ENCODE measurements around the gene EMID1.

The EMID1 gene

GRCh38 chr22:29183971-29184848, 21.5 kb upstream of the EMID1 start:
- Histone ChIP-seq H3K9ac (no peak overlapping the region), H3K27ac (no peak overlapping the region), H3K36me3 (ENCODE audit: control insufficient read depth, insufficient read depth, low read length) (no peaks in the 10 kb centered on the region), H3K9me3 (ENCODE audit: control insufficient read depth, low read length) (no peaks in the 10 kb centered on the region), H3K4me1 (no peaks in the 10 kb centered on the region), H3K4me3 (ENCODE audit: low read depth, low read length) (no peak overlapping the region), H3K27me3 (ENCODE audit: control insufficient read depth, insufficient read depth, low read length) (no peaks in the 10 kb centered on the region), H3K79me2 (no peaks in the 10 kb centered on the region), H2AFZ (no peak overlapping the region), H3K4me2 (ENCODE audit: low read length) (no peak overlapping the region)
- no peak for TF ChIP-seq CTCF (IDR thresholded peaks at IDR 0.05)

- no peak overlapping the region for H3K27ac ChIP-seq
- H2AFZ ChIP-seq = no peak overlapping the region
- H3K4me3 ChIP-seq (ENCODE audit: low read depth, low read length) = no peak overlapping the region
- no peaks in the 10 kb centered on the region for H3K4me1 ChIP-seq
- H3K27me3 ChIP-seq (ENCODE audit: control insufficient read depth, insufficient read depth, low read length) = no peaks in the 10 kb centered on the region
- no peak overlapping the region for H3K9ac ChIP-seq
- H3K9me3 ChIP-seq (ENCODE audit: control insufficient read depth, low read length) = no peaks in the 10 kb centered on the region
- no peaks in the 10 kb centered on the region for H3K36me3 ChIP-seq (ENCODE audit: control insufficient read depth, insufficient read depth, low read length)
- no peak overlapping the region for H3K4me2 ChIP-seq (ENCODE audit: low read length)
- no peak for TF ChIP-seq CTCF (IDR thresholded peaks at IDR 0.05)
- H3K79me2 ChIP-seq = no peaks in the 10 kb centered on the region
Observed at GRCh38 chr22:29184849-29185490, 20.7 kb upstream of the EMID1 start.

- Histone ChIP-seq H2AFZ (no peak overlapping the region), H3K27ac (no peak overlapping the region), H3K27me3 (ENCODE audit: control insufficient read depth, insufficient read depth, low read length) (no peaks in the 10 kb centered on the region), H3K4me1 (no peaks in the 10 kb centered on the region), H3K79me2 (no peaks in the 10 kb centered on the region), H3K9me3 (ENCODE audit: control insufficient read depth, low read length) (no peaks in the 10 kb centered on the region), H3K9ac (no peak overlapping the region), H3K4me3 (ENCODE audit: low read depth, low read length) (no peak overlapping the region), H3K36me3 (ENCODE audit: control insufficient read depth, insufficient read depth, low read length) (no peaks in the 10 kb centered on the region), H3K4me2 (ENCODE audit: low read length) (no peak overlapping the region)
- TF ChIP-seq CTCF (IDR thresholded peaks at IDR 0.05) = no peak
Observed at GRCh38 chr22:29186302-29186701, 19.4 kb upstream of the EMID1 start.

GRCh38 chr22:29187831-29188230, 17.9 kb upstream of the EMID1 start:
- no peaks in the 10 kb centered on the region for H3K9me3 ChIP-seq (ENCODE audit: control insufficient read depth, low read length)
- H3K4me2 ChIP-seq (ENCODE audit: low read length) = no peak overlapping the region
- H3K4me3 ChIP-seq (ENCODE audit: low read depth, low read length) = no peak overlapping the region
- no peaks in the 10 kb centered on the region for H3K79me2 ChIP-seq
- H3K36me3 ChIP-seq (ENCODE audit: control insufficient read depth, insufficient read depth, low read length) = no peaks in the 10 kb centered on the region
- no peak overlapping the region for H3K9ac ChIP-seq
- H2AFZ ChIP-seq = no peak overlapping the region
- no peak for TF ChIP-seq CTCF (IDR thresholded peaks at IDR 0.05)
- no peaks in the 10 kb centered on the region for H3K27me3 ChIP-seq (ENCODE audit: control insufficient read depth, insufficient read depth, low read length)
- no peaks in the 10 kb centered on the region for H3K4me1 ChIP-seq
- no peak overlapping the region for H3K27ac ChIP-seq

Data from parathyroid adenoma (tissue), 2 donors.